Liver (tissue), 3 donors: ENCODE results near the gene BTF3L4.

ENCODE experiments used
- EGR1 ChIP-seq, 2 donors: IDR thresholded peaks; 2 replicates each; pipeline ENCODE4 v1.6.1; 2016 to 2018; ENCODE audit warnings: antibody characterized with exemption in 2 of 2, low read depth in 2 of 2
- FOXA1 ChIP-seq: IDR thresholded peaks from 2 replicates; pipeline ENCODE4 v1.6.1; 2016; ENCODE audit warnings: antibody characterized with exemption
- GABPA ChIP-seq, 2 donors: IDR thresholded peaks in 1 of 2; conservative IDR thresholded peaks in 1 of 2; 2 replicates each; pipeline ENCODE4 v1.6.1; 2016; ENCODE audit warnings: antibody characterized with exemption in 2 of 2, mild to moderate bottlenecking in 1 of 2, moderate library complexity in 1 of 2
- HNF4A ChIP-seq, 2 donors: conservative IDR thresholded peaks; 2 replicates each; pipeline ENCODE4 v1.6.1; 2016; ENCODE audit warnings: antibody characterized with exemption in 2 of 2, mild to moderate bottlenecking in 2 of 2
- RXRA ChIP-seq, 2 donors: IDR thresholded peaks; 2 replicates each; pipeline ENCODE4 v1.6.1; 2017 to 2018; ENCODE audit warnings: antibody characterized with exemption in 2 of 2, mild to moderate bottlenecking in 1 of 2
- SP1 ChIP-seq: IDR thresholded peaks from 2 replicates; pipeline ENCODE4 v1.6.1; 2018; ENCODE audit warnings: antibody characterized with exemption, mild to moderate bottlenecking
- TF ChIP-seq, protein P1 (sequence below): fragments of 150-350 bp; IDR thresholded peaks from 2 replicates; pipeline ENCODE4 v1.5.1; 2017; ENCODE audit warnings: improper control_type of control experiment, low read depth, low read length; ENCODE audit not compliant: missing input control
- TF ChIP-seq, protein P2 (sequence below): IDR thresholded peaks from 2 replicates; pipeline ENCODE4 v1.6.1; 2016; ENCODE audit warnings: antibody characterized with exemption
- donor health status: healthy.
- donor health status: healthy.

DNA sequence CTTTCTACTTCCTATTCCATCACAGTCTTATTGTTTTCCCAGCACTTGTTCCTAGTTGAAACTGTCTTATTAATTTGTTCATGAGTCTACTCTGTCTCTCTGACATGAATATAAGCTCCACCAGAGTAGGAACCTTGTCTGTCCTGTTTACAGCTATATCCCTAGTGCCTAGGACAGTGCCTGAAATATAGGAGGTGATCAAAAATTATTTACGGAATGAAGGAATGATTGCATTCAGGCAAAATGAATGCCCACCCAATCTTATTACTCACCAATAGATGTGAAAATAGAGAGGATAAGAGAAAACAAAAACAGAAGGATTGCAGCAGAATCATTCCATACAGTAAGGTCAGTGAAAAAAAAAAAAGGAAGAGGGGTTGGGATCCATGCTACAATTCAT lies 2.2 kb upstream of the BTF3L4 start:
- TF ChIP-seq, protein P1, sequence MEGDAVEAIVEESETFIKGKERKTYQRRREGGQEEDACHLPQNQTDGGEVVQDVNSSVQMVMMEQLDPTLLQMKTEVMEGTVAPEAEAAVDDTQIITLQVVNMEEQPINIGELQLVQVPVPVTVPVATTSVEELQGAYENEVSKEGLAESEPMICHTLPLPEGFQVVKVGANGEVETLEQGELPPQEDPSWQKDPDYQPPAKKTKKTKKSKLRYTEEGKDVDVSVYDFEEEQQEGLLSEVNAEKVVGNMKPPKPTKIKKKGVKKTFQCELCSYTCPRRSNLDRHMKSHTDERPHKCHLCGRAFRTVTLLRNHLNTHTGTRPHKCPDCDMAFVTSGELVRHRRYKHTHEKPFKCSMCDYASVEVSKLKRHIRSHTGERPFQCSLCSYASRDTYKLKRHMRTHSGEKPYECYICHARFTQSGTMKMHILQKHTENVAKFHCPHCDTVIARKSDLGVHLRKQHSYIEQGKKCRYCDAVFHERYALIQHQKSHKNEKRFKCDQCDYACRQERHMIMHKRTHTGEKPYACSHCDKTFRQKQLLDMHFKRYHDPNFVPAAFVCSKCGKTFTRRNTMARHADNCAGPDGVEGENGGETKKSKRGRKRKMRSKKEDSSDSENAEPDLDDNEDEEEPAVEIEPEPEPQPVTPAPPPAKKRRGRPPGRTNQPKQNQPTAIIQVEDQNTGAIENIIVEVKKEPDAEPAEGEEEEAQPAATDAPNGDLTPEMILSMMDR, result no peak
- TF ChIP-seq SP1 (no peak), GABPA (IDR thresholded peaks at IDR 0.05 in 1 of 2, conservative IDR thresholded peaks at IDR 0.05 in 1 of 2) (no peak), FOXA1 (no peak), HNF4A (conservative IDR thresholded peaks at IDR 0.05) (no peak), RXRA (IDR thresholded peaks at IDR 0.05) (no peak), EGR1 (IDR thresholded peaks at IDR 0.05; ENCODE audit: low read depth in 2 of 2) (no peak)
- TF ChIP-seq, protein P2, sequence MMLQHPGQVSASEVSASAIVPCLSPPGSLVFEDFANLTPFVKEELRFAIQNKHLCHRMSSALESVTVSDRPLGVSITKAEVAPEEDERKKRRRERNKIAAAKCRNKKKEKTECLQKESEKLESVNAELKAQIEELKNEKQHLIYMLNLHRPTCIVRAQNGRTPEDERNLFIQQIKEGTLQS, result no peak
